ENCODE data around the gene MEGF11. TPM values are rescaled to one million over a fixed set of nuclear protein-coding genes. Genes with fewer than 3 reads are reported as not detected.

The MEGF11 gene
- total and polyA plus RNA-seq, 4 donors, result 0.16 to 1.5 (median 0.50) TPM

DNA sequence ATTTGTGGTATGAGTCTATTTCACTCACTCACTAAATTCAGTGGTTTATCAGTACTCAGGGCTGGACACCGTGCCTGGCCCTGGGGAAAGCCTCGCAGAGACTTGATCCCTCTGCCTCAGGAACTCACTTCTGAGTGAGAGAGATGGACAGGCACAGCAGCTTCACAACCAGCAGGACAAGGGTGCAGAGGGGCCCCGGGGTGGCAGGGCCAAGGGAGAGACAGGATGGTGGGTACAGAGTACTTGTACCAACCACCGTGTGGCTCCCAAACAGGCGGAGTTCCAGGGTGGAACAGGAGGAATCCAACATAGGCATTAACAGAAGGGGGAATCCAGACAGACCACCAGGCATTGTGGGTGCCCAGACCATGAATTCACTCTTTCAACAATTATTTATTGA lies 143.7 kb downstream of the MEGF11 start:
- no peak overlapping the region for H3K4me3 ChIP-seq
- DNase-seq, result no peak
- 80 to 82% methylated on average over 5 of the region's 5 CpGs for WGBS, 2 donors
- H3K4me1 ChIP-seq (ENCODE audit: control insufficient read depth in 5 of 5, insufficient read depth in 5 of 5, low read length in 5 of 5), result no peaks in the 10 kb centered on the region
- TF ChIP-seq, protein P1, sequence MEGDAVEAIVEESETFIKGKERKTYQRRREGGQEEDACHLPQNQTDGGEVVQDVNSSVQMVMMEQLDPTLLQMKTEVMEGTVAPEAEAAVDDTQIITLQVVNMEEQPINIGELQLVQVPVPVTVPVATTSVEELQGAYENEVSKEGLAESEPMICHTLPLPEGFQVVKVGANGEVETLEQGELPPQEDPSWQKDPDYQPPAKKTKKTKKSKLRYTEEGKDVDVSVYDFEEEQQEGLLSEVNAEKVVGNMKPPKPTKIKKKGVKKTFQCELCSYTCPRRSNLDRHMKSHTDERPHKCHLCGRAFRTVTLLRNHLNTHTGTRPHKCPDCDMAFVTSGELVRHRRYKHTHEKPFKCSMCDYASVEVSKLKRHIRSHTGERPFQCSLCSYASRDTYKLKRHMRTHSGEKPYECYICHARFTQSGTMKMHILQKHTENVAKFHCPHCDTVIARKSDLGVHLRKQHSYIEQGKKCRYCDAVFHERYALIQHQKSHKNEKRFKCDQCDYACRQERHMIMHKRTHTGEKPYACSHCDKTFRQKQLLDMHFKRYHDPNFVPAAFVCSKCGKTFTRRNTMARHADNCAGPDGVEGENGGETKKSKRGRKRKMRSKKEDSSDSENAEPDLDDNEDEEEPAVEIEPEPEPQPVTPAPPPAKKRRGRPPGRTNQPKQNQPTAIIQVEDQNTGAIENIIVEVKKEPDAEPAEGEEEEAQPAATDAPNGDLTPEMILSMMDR (IDR thresholded peaks at IDR 0.05; ENCODE audit: control extremely low read depth, extremely low read depth), result no peak
- ATAC-seq (ENCODE audit: insufficient read depth, low FRiP score), result no peak
- no peak overlapping the region for H3K9ac ChIP-seq (ENCODE audit: insufficient read depth in 1 of 2, low read length in 2 of 2)
- H3K27ac ChIP-seq (ENCODE audit: low read depth in 1 of 2, low read length in 1 of 2), result no peak overlapping the region
- peaks cover 0 to 4% (median 0%) of the 10 kb centered on the region in 3 donors for H3K27me3 ChIP-seq (ENCODE audit: control insufficient read depth in 3 of 3, insufficient read depth in 3 of 3, low read length in 2 of 3)
- no peaks in the 10 kb centered on the region for H3K36me3 ChIP-seq (ENCODE audit: control insufficient read depth in 4 of 4, insufficient read depth in 4 of 4, low read length in 4 of 4)
- H3K9me3 ChIP-seq (ENCODE audit: control insufficient read depth in 4 of 4, insufficient read depth in 3 of 4, low read length in 3 of 4), result no peaks in the 10 kb centered on the region

DNA sequence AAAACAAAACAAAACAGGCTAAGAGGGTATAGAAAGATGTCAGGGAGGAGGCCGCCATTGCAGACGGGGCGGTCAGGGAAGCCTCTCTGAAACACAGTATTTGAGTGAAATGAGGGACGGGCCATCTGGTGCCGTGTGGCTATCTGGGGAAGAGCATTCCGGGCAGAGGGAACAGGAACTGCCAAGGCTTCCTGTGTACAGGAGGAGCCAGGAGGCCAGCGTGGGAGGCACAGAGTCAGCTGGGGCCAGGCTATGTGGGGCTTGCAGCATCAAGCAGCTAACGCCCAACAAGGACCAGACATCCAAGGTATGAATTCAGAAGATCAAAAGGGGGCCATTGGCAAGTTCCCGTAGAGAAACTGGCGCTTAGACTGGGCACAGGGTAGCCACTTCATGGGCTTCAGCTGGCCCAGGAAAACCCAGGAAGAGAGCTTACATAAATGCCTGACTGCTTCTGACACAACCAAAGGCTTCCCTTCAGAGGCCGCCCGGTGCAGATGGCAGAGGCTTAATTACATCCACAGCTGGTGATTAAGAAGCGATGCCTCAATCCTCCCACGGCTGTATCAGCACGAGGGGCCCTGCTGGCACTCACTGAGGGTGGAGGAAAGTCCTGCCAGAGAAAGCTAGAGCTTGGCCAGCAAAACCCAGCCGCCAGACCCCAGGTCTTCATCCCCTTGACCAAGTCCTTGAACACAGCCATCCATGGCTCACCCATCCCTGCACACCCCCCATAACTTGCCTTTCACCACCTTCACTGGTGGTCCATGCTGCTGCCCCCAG lies 144.9 kb downstream of the MEGF11 start:
- ATAC-seq (ENCODE audit: insufficient read depth, low FRiP score) (no peak), DNase-seq (no peak)
- Histone ChIP-seq H3K27me3 (ENCODE audit: control insufficient read depth in 3 of 3, insufficient read depth in 3 of 3, low read length in 2 of 3) (peaks cover 0 to 4% (median 0%) of the 10 kb centered on the region in 3 donors), H3K4me3 (no peak overlapping the region), H3K36me3 (ENCODE audit: control insufficient read depth in 4 of 4, insufficient read depth in 4 of 4, low read length in 4 of 4) (no peaks in the 10 kb centered on the region), H3K27ac (ENCODE audit: low read depth in 1 of 2, low read length in 1 of 2) (no peak overlapping the region), H3K4me1 (ENCODE audit: control insufficient read depth in 5 of 5, insufficient read depth in 5 of 5, low read length in 5 of 5) (no peaks in the 10 kb centered on the region), H3K9ac (ENCODE audit: insufficient read depth in 1 of 2, low read length in 2 of 2) (no peak overlapping the region), H3K9me3 (ENCODE audit: control insufficient read depth in 4 of 4, insufficient read depth in 3 of 4, low read length in 3 of 4) (no peaks in the 10 kb centered on the region)
- TF ChIP-seq, protein P1 (IDR thresholded peaks at IDR 0.05; ENCODE audit: control extremely low read depth, extremely low read depth), result no peak
- WGBS, 2 donors, result 73 to 74% methylated on average over 16 of the region's 16 CpGs

DNA sequence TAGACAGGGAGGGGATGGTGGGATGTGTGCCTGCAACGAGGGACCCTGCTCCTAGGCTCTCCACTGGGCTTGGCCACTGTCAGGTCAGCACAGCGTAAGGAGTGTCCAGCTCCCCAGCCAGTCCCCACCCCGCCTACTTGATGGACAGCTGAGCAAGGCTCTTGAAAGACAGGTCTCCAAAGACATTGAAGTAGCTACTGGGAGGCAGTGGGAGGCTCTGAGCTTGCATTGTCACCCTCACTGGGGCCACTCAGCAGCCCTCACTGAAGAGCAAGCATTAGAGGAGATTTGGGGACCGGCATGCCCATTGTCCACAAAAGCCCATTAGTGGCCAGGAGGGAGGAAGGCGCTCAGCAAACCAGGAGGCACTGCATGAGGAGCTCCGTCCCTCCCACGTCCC lies 146.5 kb downstream of the MEGF11 start:
- Histone ChIP-seq H3K36me3 (ENCODE audit: control insufficient read depth in 4 of 4, insufficient read depth in 4 of 4, low read length in 4 of 4) (no peaks in the 10 kb centered on the region), H3K4me1 (ENCODE audit: control insufficient read depth in 5 of 5, insufficient read depth in 5 of 5, low read length in 5 of 5) (no peaks in the 10 kb centered on the region), H3K9ac (ENCODE audit: insufficient read depth in 1 of 2, low read length in 2 of 2) (no peak overlapping the region), H3K4me3 (no peak overlapping the region), H3K27ac (ENCODE audit: low read depth in 1 of 2, low read length in 1 of 2) (no peak overlapping the region), H3K27me3 (ENCODE audit: control insufficient read depth in 3 of 3, insufficient read depth in 3 of 3, low read length in 2 of 3) (no peaks in the 10 kb centered on the region), H3K9me3 (ENCODE audit: control insufficient read depth in 4 of 4, insufficient read depth in 3 of 4, low read length in 3 of 4) (no peaks in the 10 kb centered on the region)
- TF ChIP-seq, protein P1 (IDR thresholded peaks at IDR 0.05; ENCODE audit: control extremely low read depth, extremely low read depth), result no peak
- no peak for ATAC-seq (ENCODE audit: insufficient read depth, low FRiP score)
- 75 to 81% methylated on average over 7 of the region's 7 CpGs for WGBS, 2 donors
- no peak for DNase-seq
